HEK293T (cell line): ENCODE data around the gene TOMM22.

Experiments
- CTCF ChIA-PET: fragments of 350-600 bp; formaldehyde crosslinking; extraction: SDS; loops from one replicate; lab custom pipeline; 2021; ENCODE audit warnings: antibody characterized with exemption, inconsistent platforms; lab: Yijun Ruan, JAX
- POLR2A ChIA-PET: fragments of 350-600 bp; formaldehyde crosslinking; extraction: SDS; loops from one replicate; lab custom pipeline; 2020; ENCODE audit warnings: antibody characterized with exemption, inconsistent platforms; lab: Yijun Ruan, JAX
- DNase-seq: peaks from one replicate; pipeline ENCODE4 v3.0.0; 2012; ENCODE audit warnings: mixed read lengths; ENCODE audit errors: extremely low spot score
- ARNT ChIP-seq: fragments of 450-650 bp; IDR thresholded peaks from 2 replicates; pipeline ENCODE4 v1.6.1; 2017; ENCODE audit warnings: mild to moderate bottlenecking
- BHLHE40 ChIP-seq: fragments of 450-650 bp; IDR thresholded peaks from 2 replicates; pipeline ENCODE4 v1.6.1; 2016; ENCODE audit warnings: mild to moderate bottlenecking, moderate library complexity, borderline replicate concordance
- CTBP1 ChIP-seq: fragments of 450-650 bp; IDR thresholded peaks from 2 replicates; pipeline ENCODE4 v1.6.1; 2016; ENCODE audit warnings: borderline replicate concordance
- ELF4 ChIP-seq: fragments of 450-650 bp; IDR thresholded peaks from 2 replicates; pipeline ENCODE4 v1.6.1; 2017; ENCODE audit warnings: antibody characterized with exemption
- FOXA1 ChIP-seq: fragments of 450-650 bp; IDR thresholded peaks from 2 replicates; pipeline ENCODE4 v1.6.1; 2016; ENCODE audit warnings: mild to moderate bottlenecking
- FOXK2 ChIP-seq: fragments of 450-650 bp; IDR thresholded peaks from 2 replicates; pipeline ENCODE4 v1.6.1; 2016; ENCODE audit warnings: mild to moderate bottlenecking
- FOXM1 ChIP-seq: fragments of 450-650 bp; IDR thresholded peaks from 2 replicates; pipeline ENCODE4 v1.6.1; 2017; ENCODE audit warnings: mild to moderate bottlenecking, borderline replicate concordance
- HDGF ChIP-seq: fragments of 450-650 bp; IDR thresholded peaks from 2 replicates; pipeline ENCODE4 v1.6.1; 2017; ENCODE audit warnings: antibody characterized with exemption, borderline replicate concordance
- L3MBTL2 ChIP-seq: fragments of 450-650 bp; conservative IDR thresholded peaks from 2 replicates; pipeline ENCODE4 v1.6.1; 2016; ENCODE audit warnings: mild to moderate bottlenecking
- LEF1 ChIP-seq: fragments of 450-650 bp; IDR thresholded peaks from 2 replicates; pipeline ENCODE4 v1.6.1; 2017; ENCODE audit warnings: mild to moderate bottlenecking, borderline replicate concordance
- NFRKB ChIP-seq: fragments of 450-650 bp; IDR thresholded peaks from 2 replicates; pipeline ENCODE4 v1.6.1; 2016; ENCODE audit warnings: mild to moderate bottlenecking, moderate library complexity
- SP1 ChIP-seq: fragments of 450-650 bp; IDR thresholded peaks from 2 replicates; pipeline ENCODE4 v1.6.1; 2017
- SUZ12 ChIP-seq: fragments of 450-650 bp; IDR thresholded peaks from 2 replicates; pipeline ENCODE4 v1.6.1; 2016; ENCODE audit warnings: mild to moderate bottlenecking
- TARDBP ChIP-seq: fragments of 450-650 bp; IDR thresholded peaks from 2 replicates; pipeline ENCODE4 v1.6.1; 2016
- ZNF384 ChIP-seq: fragments of 450-650 bp; IDR thresholded peaks from 2 replicates; pipeline ENCODE4 v1.6.1; 2016
- TF ChIP-seq, protein P1 (sequence below): fragments of 450-650 bp; IDR thresholded peaks from 2 replicates; pipeline ENCODE4 v1.6.1; 2016

TOMM22 gene

DNA sequence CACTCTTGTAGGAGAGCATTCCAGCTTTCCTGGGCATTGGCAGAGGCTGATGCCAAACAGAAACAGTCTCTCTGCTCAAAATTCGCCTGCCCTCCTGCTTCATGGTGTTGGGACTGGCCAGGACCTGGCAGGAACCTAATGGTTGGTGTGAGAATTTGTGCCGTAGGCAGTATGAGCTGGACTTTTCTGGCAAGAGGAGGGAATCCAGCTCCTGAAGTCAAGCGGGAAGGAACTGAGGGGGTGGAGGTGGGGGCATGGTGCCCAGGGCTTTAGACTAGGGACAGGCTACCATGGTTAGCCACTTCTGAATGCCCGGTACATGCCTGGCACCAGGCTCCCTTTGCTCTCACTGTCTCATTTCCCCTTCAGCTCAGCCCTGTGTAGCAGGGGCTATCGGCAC, 6.9 kb upstream of the TOMM22 start:
- ChIA-PET CTCF (no interaction called here), POLR2A (no interaction called here)
- TF ChIP-seq ZNF384 (no peak), BHLHE40 (no peak), FOXM1 (no peak), HDGF (no peak), LEF1 (no peak), L3MBTL2 (no peak), ARNT (no peak)
- no peak for DNase-seq

- DNase-seq: no peak
- TF ChIP-seq ZNF384: no peak
- TF ChIP-seq FOXM1: no peak
- no peak for TF ChIP-seq FOXK2
- no peak for TF ChIP-seq SUZ12
- TF ChIP-seq NFRKB: no peak
- TF ChIP-seq LEF1: no peak
- TF ChIP-seq, protein P1, sequence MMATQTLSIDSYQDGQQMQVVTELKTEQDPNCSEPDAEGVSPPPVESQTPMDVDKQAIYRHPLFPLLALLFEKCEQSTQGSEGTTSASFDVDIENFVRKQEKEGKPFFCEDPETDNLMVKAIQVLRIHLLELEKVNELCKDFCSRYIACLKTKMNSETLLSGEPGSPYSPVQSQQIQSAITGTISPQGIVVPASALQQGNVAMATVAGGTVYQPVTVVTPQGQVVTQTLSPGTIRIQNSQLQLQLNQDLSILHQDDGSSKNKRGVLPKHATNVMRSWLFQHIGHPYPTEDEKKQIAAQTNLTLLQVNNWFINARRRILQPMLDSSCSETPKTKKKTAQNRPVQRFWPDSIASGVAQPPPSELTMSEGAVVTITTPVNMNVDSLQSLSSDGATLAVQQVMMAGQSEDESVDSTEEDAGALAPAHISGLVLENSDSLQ: no peak
- TF ChIP-seq HDGF: no peak
- no peak for TF ChIP-seq BHLHE40
- TF ChIP-seq SP1: no peak
- TF ChIP-seq TARDBP: no peak
- no peak for TF ChIP-seq L3MBTL2
- no peak for TF ChIP-seq FOXA1
- no peak for TF ChIP-seq ELF4
- TF ChIP-seq CTBP1: no peak
- no peak for TF ChIP-seq ARNT
- ChIA-PET POLR2A (no interaction called here), CTCF (no interaction called here)
These were observed 5.9 kb upstream of the TOMM22 start for GRCh38 chr22:38675833-38676232.

DNA sequence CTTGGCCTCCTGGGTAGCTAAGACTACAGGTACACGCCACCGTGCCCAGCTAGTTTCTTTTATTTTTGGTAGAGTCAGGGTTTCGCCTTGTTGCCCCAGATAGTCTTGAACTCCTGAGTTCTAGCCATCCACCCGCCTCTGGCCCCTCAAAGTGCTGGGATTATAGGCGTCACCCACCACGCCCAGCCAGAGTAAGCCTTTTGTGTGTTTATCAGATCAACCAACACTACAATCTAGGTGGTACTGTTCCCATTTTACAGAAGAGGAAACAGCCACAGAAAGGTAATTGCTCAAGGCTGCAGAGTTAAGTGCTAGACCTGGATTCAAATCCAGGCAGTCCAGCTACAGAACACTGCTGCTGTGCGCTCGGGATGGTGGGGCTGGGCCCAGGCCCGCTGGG, 3.1 kb downstream of the TOMM22 start:
- CTCF ChIA-PET: no interaction called here
- POLR2A ChIA-PET: no interaction called here
- DNase-seq: no peak
- TF ChIP-seq, protein P1: no peak
- TF ChIP-seq ARNT: no peak
- TF ChIP-seq HDGF: no peak
- no peak for TF ChIP-seq FOXM1
- TF ChIP-seq SP1: no peak
- no peak for TF ChIP-seq ZNF384
- no peak for TF ChIP-seq LEF1
- TF ChIP-seq BHLHE40: no peak
- TF ChIP-seq CTBP1: no peak
- no peak for TF ChIP-seq NFRKB
- TF ChIP-seq FOXA1: no peak
- no peak for TF ChIP-seq TARDBP
- TF ChIP-seq L3MBTL2: no peak
- no peak for TF ChIP-seq FOXK2
- TF ChIP-seq SUZ12: no peak
- TF ChIP-seq ELF4: no peak

- POLR2A ChIA-PET: interaction anchor here (1.2 kb wide), 1 partner anchor 13 kb away, joined by 7 read pairs; no protein-coding TSS in a partner anchor
- DNase-seq: no peak
- CTCF ChIA-PET: no interaction called here
- TF ChIP-seq HDGF (no peak), TARDBP (no peak), NFRKB (no peak), CTBP1 (no peak), ELF4 (no peak), ARNT (no peak), BHLHE40 (no peak), L3MBTL2 (no peak)
These were observed 4.0 kb downstream of the TOMM22 start for GRCh38 chr22:38685761-38686160.

DNA sequence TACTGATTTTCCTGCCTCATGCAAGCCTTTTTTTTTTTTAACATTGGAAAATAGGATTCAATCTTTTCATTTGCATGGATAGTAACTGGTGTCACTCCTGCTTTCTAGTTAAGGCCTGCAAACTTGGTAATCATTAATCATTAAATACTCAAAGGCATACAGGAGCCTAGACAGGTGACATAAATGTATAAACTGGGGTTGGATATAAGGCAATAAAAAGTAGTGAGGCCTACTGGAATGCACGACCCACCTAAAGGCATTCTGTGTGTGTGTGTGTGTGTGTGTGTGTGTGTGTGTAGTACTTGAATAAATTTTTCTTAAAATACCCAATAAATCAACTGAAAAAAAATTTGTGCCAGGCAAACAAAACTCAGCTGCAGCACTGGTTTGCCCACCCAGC, 7.9 kb downstream of the TOMM22 start:
- no peak for DNase-seq
- ChIA-PET CTCF (interaction anchor here (0.6 kb wide), 1 partner anchor 312 kb away, joined by 3 read pairs; no protein-coding TSS in a partner anchor), POLR2A (interaction anchor here (1.9 kb wide), 1 partner anchor 10 kb away, joined by 7 read pairs; the partner anchor contains the start of gene JOSD1)
- TF ChIP-seq ZNF384 (no peak), BHLHE40 (no peak), SP1 (no peak), HDGF (no peak), FOXM1 (no peak), SUZ12 (no peak), TARDBP (no peak)
- TF ChIP-seq, protein P1: no peak

- DNase-seq: no peak
- TF ChIP-seq L3MBTL2 (no peak), FOXK2 (no peak), CTBP1 (no peak), TARDBP (no peak), SUZ12 (no peak), ZNF384 (no peak), ELF4 (no peak), NFRKB (no peak), LEF1 (no peak), FOXM1 (no peak), HDGF (no peak), BHLHE40 (no peak), ARNT (no peak), FOXA1 (no peak), SP1 (no peak)
- TF ChIP-seq, protein P1: no peak
- CTCF ChIA-PET: no interaction called here
- POLR2A ChIA-PET: interaction anchor here (0.6 to 1.8 kb wide), 2 partner anchors 12 to 796 kb away, joined by 3 to 5 read pairs; partner anchors contain the start of gene TOMM22
These were observed 12.3 kb downstream of the TOMM22 start for GRCh38 chr22:38694049-38694448.
